Measurements from ENCODE around the gene GDE1.
A peak's percentile ranks its signal among the peaks of the same experiment; 100 is the strongest.

GDE1 gene

DNA sequence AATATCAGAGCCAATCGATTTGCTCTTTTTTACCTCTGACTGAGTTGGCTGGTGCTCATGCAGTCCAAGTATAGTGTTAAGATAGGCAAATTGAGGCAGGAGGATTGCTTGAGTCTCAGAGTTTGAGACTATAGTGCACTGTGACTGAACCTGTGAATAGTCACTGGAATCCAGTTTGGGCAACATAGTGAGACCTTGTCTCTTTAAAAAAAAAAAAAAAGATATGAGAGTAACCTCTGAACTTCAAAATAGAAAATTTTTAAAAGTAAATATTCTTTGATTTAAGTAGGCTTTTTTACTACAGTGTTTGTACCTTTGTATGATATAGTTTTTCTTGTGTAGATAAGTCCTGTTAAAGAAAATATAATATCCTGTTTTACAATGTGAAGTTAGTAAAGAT, 5.3 kb upstream of the GDE1 start:
- Histone ChIP-seq H3K9me3 (ENCODE audit: insufficient read depth, low read length) (no peaks in the 10 kb centered on the region), H3K36me3 (ENCODE audit: low read length) (peaks cover 17% of the 10 kb centered on the region)

DNA sequence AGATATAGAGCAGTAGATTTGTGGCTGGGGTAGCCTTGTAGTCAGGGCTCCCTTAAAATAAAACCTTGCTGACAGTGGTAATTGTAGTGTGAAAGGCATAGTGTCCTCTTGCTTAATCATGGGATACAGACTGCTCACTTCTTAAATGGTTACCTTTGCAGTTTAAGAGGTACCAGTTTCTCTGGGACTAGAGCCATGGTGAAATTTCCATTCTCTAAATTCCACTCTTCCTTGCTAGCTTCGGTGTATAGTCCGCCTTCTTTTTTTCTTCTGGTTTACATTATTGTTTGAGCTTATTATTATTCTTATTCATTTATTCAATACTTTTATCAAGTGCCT, 3.5 kb upstream of the GDE1 start:
- H3K27me3 ChIP-seq (ENCODE audit: low read length), result no peaks in the 10 kb centered on the region
- no peak overlapping the region for H3K27ac ChIP-seq (ENCODE audit: low read depth, low read length)
- H3K79me2 ChIP-seq (ENCODE audit: insufficient read depth, low read length), result peaks cover 39% of the 10 kb centered on the region
- H3K9me3 ChIP-seq (ENCODE audit: insufficient read depth, low read length), result no peaks in the 10 kb centered on the region
- peak overlapping the region; percentile 88 for H3K4me2 ChIP-seq (ENCODE audit: low read depth, low read length, poor library complexity, severe bottlenecking)
- H2AFZ ChIP-seq (ENCODE audit: low read depth, low read length, severe bottlenecking), result no peak overlapping the region
- peaks cover 10% of the 10 kb centered on the region for H3F3A ChIP-seq (ENCODE audit: insufficient read depth)
- TF ChIP-seq, protein P1, sequence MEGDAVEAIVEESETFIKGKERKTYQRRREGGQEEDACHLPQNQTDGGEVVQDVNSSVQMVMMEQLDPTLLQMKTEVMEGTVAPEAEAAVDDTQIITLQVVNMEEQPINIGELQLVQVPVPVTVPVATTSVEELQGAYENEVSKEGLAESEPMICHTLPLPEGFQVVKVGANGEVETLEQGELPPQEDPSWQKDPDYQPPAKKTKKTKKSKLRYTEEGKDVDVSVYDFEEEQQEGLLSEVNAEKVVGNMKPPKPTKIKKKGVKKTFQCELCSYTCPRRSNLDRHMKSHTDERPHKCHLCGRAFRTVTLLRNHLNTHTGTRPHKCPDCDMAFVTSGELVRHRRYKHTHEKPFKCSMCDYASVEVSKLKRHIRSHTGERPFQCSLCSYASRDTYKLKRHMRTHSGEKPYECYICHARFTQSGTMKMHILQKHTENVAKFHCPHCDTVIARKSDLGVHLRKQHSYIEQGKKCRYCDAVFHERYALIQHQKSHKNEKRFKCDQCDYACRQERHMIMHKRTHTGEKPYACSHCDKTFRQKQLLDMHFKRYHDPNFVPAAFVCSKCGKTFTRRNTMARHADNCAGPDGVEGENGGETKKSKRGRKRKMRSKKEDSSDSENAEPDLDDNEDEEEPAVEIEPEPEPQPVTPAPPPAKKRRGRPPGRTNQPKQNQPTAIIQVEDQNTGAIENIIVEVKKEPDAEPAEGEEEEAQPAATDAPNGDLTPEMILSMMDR (IDR thresholded peaks at IDR 0.05; ENCODE audit: insufficient read depth, low read length, poor library complexity, severe bottlenecking), result no peak
- TF ChIP-seq EZH2phosphoT487 (conservative IDR thresholded peaks at IDR 0.05; ENCODE audit: low read length), result no peak
- H3K36me3 ChIP-seq (ENCODE audit: low read length), result peaks cover 14% of the 10 kb centered on the region
- H4K20me1 ChIP-seq (ENCODE audit: low read depth, low read length), result no peaks in the 10 kb centered on the region
- H3K9ac ChIP-seq (ENCODE audit: low read length), result 0 out of 2 replicates have a peak overlapping the region, but pooled peaks have one; percentile 93
- H3K9me2 ChIP-seq (replicated peaks; ENCODE audit: insufficient read depth, low read length), result no peaks in the 10 kb centered on the region
- no peak overlapping the region for H3K4me3 ChIP-seq (ENCODE audit: insufficient read depth, low read length, poor library complexity, severe bottlenecking)

More for the DNA sequence above, 5.3 kb upstream of the GDE1 start:
- H3K9ac ChIP-seq (ENCODE audit: low read length), result no peak overlapping the region
- H3K27ac ChIP-seq (ENCODE audit: low read depth, low read length), result no peak overlapping the region
- H3K27me3 ChIP-seq (ENCODE audit: low read length), result no peaks in the 10 kb centered on the region
- no peaks in the 10 kb centered on the region for H4K20me1 ChIP-seq (ENCODE audit: low read depth, low read length)
- no peak for TF ChIP-seq EZH2phosphoT487 (conservative IDR thresholded peaks at IDR 0.05; ENCODE audit: low read length)
- TF ChIP-seq, protein P1 (IDR thresholded peaks at IDR 0.05; ENCODE audit: insufficient read depth, low read length, poor library complexity, severe bottlenecking), result no peak
- peaks cover 10% of the 10 kb centered on the region for H3F3A ChIP-seq (ENCODE audit: insufficient read depth)
- no peak overlapping the region for H2AFZ ChIP-seq (ENCODE audit: low read depth, low read length, severe bottlenecking)
- no peak overlapping the region for H3K4me3 ChIP-seq (ENCODE audit: insufficient read depth, low read length, poor library complexity, severe bottlenecking)
- peak overlapping the region; percentile 88 for H3K4me2 ChIP-seq (ENCODE audit: low read depth, low read length, poor library complexity, severe bottlenecking)
- H3K79me2 ChIP-seq (ENCODE audit: insufficient read depth, low read length), result peaks cover 25% of the 10 kb centered on the region
- H3K9me2 ChIP-seq (replicated peaks; ENCODE audit: insufficient read depth, low read length), result no peaks in the 10 kb centered on the region

DNA sequence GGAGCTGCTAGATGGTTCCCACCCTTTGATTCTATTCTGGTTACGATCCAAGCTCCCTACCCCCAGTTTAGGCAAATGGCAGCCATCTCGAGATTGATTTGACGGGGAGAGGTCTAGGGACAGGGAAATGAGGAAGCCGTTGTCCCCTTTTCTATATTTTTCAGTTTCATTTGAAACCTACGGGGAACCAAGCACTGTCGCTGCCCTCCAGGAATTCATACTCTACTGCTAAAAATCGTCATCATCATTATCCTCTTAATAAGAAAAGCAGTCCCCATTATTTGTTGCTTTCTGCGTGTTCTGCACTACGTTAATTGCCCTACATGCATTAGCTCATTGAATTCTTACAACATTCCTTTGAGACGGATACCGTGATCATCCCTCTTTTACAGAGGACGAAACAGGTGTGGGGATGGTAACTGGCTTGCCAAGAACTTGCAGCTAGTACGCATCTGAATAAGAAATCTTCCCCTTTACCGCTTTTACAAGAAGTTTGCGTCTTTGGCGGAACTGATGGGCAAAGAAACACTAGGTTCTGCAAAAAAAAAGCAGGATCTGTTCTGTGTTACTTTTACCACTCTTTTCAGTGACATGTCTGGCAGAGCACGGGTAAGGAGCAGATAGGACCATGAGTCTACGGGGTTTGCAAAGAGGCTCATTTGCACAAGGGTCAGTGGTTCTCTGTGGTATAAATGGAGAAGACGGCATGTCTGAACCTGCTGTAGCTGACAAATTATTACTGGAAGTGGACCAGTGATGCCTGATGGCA, 2.9 kb upstream of the GDE1 start:
- Histone ChIP-seq H3K27ac (ENCODE audit: low read depth, low read length) (no peak overlapping the region), H3K27me3 (ENCODE audit: low read length) (no peaks in the 10 kb centered on the region), H3F3A (ENCODE audit: insufficient read depth) (peaks cover 10% of the 10 kb centered on the region), H3K9me3 (ENCODE audit: insufficient read depth, low read length) (no peaks in the 10 kb centered on the region), H2AFZ (ENCODE audit: low read depth, low read length, severe bottlenecking) (peak overlapping the region; percentile 93), H3K9me2 (replicated peaks; ENCODE audit: insufficient read depth, low read length) (no peaks in the 10 kb centered on the region), H4K20me1 (ENCODE audit: low read depth, low read length) (no peaks in the 10 kb centered on the region), H3K4me3 (ENCODE audit: insufficient read depth, low read length, poor library complexity, severe bottlenecking) (peak overlapping the region; percentile 97), H3K9ac (ENCODE audit: low read length) (peak overlapping the region; percentile 93), H3K4me2 (ENCODE audit: low read depth, low read length, poor library complexity, severe bottlenecking) (peak overlapping the region; percentile 88), H3K79me2 (ENCODE audit: insufficient read depth, low read length) (peaks cover 45% of the 10 kb centered on the region), H3K36me3 (ENCODE audit: low read length) (peaks cover 14% of the 10 kb centered on the region)
- TF ChIP-seq EZH2phosphoT487 (conservative IDR thresholded peaks at IDR 0.05; ENCODE audit: low read length), result no peak
- TF ChIP-seq, protein P1 (IDR thresholded peaks at IDR 0.05; ENCODE audit: insufficient read depth, low read length, poor library complexity, severe bottlenecking), result no peak

Data from SU-DHL-6 (cell line).